Amniotic epithelial cell (primary cell): Measurements from ENCODE around the gene KCTD5.
"Not testable (repeated sequence)": the region's sequence is repeated elsewhere in the genome, so short reads cannot be mapped to it uniquely, and the experiment has no call there.

ENCODE experiments used
- DNase-seq: peaks from one replicate; pipeline ENCODE4 v3.0.0-alpha.2; 2010; ENCODE audit warnings: low read depth

The KCTD5 gene

DNA sequence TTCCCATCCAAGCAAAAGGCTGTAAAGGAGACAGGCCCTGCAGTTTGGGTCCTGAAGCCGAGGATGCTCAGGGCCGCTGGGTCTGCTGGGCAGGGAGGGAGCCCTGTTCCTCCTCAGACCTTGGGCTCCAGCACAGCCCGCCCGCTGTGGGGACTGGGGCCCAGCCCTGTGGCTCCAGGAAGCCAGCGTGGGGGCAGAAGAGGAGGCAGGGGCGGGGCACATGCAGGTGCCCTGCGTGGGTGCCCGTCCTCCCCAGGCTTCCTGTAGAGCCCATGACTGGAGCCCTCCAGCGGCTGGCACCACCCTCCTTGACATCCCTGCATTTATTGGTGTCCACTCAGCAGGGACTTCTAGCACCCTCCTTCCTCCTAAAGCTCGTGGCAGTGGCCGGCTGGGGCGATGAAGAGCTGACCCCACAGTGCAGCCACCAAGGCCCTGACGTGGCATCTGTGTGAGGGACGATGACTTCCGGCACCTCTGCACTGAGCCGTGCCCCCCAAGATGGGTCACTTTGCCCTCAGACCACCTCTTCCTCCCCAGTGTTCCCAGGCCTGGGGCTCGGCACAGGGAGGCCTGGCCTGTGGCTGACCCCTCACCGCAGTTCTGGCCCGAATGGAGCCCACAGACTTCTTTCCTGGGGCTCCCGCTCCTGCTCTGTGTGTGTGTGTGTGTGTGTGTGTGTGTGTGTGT lies 27.8 kb downstream of the KCTD5 start:
- DNase-seq, result no peak

DNA sequence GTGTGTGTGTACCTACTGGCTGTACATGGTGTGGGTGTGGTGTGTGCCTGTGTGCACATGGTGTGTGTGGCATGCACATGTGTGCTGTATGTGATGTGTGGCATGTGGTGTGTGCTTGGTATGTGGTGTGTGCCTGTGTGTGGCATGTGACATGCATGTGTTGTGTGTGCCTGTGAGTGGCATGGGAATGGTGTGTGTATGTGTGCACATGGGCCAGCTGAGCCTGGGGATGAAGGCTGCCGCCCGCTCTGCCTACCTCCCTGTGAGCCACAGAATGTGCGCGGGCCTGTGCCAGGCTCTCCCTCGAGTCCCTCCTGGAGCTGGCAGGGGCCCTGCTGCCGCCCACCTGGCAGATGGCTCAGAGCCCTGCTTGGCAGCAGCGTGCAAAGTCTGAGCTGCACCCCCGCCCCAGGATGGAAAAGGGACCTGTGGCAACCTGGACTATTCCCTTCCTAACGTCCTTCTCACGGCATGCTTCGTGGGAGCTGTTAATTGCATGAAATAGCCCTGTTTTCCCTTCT lies 28.4 kb downstream of the KCTD5 start:
- DNase-seq, result no peak

DNA sequence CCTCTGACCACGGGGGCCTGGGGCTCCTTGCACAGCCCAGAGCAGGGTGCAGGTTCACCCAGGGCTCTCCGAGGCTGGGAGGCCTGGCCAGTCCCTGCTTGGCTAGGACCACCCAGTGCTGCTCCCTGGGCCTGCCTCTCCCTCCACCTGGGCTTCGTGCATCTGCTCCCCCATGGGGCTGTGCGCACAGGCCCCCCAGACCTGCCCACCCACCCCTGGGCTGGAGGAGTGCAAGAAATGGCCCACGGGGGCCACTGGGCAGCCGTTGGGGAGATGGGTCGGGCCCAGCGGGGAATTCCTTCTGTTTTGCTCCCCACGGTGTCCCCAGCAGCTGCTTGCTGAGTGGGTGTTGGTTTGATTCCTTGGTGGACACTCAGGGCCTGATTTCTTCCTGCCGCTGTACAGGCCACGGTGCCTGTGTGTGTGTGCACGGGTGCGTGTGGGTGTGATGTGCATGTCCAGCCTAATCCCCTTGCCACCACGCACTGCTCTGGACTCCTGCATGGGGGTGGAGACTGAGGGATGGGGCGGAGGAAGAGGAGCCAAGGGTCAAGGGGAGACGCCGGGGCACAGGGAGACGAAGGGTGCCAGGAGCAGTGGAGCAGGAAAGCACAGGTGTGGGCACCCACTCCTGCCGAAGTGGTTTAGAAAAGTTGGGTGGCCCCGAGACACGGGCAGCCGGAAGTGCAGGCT lies 29.2 kb downstream of the KCTD5 start:
- no peak for DNase-seq

DNA sequence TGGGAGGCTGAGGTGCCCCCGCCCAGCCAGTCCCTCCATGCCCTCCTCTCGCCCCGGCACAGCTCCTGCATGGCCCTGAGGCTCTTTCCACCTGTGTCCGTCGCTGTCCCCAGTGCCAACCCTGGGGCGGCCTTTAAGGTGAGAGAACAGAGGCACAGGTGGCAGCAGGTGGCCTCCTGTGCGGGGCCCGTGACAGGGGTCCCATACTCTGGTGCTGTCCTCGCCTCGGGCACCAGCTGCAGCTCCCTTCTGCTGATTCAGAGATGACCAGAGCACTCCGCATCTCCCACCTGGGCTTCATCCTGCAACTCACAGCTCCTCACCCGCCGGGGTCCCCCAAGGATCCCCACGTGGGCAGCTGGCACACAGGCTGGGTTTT lies 29.7 kb downstream of the KCTD5 start:
- DNase-seq, result no peak

DNA sequence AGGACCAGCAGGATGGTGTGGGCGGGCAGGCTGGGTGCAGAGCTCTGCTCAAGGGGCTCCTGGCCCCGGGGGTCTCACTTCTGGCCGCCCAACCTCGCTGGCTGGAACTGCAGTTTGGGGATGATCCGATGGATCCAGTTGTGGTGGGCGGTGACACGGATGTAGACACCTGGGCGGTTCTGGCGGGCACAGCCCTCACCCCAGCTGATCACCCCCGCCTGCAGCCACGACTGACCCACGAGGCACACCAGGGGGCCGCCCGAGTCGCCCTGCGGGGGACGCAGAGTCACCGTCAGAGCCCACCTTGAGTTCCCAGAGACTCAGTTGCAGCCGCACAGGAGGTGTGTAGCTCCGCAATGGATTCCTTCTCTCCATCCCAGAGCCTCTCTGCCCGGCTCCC lies 30.2 kb downstream of the KCTD5 start:
- DNase-seq, result no peak

DNA sequence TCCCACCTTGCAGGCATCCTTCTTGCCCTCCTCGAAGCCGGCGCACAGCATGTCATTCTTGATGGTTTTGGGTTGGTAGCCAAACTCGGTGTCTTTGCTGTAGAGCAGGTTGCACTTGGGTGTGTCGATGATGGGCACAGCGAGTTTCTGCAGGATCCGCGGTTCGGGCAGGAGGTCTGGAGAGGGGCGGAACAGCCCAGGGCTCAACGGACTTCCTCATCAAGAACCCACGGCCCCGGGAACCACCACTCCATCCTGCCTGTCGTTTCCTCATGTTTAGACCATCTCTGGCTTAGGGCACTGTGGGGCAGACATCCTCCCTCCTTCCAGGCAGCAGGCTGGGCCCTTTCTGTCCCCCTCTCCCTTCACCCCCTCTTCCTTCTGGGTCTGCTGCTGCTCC lies 31.2 kb downstream of the KCTD5 start:
- no peak for DNase-seq

DNA sequence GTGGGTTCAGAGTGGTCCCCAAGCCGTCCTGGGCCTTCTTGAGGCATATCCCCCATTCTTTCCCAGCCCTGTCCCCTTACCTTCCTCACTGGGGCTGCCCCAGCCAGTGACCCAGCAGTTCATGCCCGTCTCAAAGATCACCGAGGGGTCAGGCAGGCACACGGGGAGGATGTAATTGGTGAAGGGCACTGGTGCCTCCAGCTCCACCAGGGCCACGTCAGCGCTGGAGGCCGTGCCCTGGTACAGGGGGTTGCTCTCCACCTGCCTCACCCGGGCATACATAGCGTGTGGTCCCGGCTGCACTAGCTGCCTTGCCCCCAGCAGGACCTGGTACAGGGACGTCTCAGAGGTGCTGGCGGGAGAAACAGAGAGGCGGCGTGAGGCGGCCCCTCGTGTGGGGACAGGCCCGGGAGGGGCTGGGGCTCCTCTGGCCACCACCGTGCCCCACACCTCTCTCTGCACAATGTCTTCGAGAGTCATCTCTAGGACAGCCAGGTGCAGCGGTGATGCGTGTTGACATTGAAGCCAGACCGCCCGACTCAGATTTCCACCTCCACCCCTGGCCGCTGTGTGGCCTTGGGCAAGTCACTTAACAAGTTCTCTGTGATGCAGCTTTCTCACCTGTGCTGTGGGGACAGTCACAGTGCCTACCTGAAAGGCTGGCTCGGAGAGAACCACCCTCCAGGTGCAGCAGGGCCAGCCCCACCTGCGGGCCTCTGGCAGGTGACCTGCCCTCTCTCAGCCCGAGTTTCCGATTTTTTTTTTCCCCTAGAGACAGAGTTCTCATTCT lies 31.9 kb downstream of the KCTD5 start:
- no peak for DNase-seq

DNA sequence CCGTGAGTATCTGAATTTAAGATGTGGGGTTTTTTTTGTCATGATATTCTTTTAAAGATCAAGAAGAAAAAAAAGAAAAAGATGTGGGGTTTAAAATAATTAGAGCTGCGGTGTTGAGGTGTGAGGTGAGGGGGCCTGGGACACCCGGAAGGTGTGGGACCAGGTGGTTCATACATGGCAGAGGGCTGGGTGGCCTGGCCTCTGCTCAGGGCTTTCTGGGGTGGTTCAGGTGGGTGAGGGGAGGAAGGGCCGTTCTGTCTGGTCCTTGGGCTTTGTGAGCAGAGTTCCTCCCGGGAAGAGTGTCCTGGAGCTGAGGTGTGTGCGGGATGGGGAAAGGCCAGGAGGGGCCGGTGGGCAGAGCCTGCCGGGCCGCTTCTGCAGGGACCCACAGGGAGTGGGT lies 32.7 kb downstream of the KCTD5 start:
- DNase-seq, result no peak

DNA sequence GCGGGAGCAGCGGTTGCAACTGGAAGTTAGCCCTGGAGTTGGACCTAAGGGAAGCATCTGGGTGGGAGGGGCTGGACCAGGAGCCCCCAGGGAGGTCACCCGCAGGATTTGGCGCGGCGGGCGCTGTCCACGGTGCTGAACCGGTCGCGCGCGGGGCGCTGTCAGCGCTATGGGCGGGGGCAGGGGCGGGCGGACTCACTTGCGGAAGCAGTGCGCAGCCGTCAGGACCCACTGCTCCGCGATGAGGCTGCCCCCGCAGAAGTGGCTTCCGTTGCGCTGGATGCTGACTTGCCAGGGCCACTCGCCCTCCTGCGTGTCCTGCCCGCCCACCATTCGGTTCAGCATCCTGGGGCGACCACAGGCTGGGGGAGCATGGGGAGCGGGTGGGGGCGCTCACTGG lies 33.2 kb downstream of the KCTD5 start:
- peak; percentile 35 for DNase-seq

DNA sequence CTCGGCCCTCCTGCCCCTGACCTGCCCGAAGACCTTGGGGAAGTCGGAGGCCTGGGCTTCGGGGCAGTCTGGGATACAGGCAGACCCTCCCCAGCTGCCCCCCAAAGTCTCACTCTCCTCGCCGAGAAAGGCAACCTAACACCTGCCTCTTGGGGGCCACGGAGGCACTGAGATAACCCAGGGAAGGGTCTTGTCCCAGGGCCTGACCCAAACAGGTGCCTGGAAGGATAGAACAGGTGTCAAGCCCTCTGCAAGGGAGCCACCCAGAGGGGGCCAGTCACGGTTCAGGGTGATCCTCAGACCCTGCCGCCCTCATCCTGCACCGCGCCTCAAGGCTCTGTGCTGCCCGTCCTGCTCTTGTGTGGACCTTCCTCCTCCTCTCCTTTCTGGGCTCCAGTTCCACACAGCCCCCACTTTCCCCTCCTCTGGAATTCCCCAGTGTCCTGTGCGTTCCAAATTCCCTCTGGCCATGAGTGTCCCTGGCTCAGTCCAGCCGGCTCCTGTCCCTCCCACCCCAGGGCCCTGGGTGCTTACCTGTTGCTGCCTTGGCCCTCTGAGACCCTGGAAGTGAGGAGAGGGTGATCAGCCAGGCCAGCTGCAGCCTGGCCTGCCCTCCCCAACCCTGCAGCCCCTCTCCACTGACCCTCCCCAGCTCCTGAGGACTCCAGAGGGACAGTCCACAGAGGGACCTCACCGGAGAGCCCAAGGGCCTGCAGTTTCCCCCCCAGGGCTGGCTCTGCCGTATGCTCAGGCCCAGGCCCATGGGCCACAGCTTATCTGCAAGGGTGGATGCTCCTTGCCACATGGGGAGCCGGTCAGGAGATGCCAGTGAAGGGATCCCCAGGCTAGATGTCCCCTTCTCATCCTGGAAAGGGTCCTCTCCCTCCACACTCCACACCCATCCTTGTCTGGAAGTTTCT lies 33.9 kb downstream of the KCTD5 start:
- no peak for DNase-seq

DNA sequence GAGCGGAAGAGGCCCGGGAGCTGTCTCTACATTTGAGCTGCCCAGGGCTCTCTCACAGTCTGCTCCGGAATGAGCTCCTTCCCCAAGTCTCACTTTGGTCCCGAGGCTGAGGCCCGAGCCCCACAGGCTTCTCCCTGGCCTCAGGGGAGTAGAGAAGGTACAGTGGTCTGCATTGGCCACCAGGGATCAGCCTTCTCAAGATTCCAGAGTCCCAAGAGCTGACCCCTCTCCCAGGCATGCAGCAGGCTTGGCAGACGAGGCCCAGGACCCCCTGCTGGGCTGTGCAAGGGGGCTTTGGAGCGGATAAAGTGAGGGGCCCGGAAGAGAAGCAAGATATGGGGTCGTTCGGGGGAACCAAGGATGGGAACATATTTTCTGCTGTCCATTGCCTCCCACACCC lies 34.6 kb downstream of the KCTD5 start:
- DNase-seq, result no peak

DNA sequence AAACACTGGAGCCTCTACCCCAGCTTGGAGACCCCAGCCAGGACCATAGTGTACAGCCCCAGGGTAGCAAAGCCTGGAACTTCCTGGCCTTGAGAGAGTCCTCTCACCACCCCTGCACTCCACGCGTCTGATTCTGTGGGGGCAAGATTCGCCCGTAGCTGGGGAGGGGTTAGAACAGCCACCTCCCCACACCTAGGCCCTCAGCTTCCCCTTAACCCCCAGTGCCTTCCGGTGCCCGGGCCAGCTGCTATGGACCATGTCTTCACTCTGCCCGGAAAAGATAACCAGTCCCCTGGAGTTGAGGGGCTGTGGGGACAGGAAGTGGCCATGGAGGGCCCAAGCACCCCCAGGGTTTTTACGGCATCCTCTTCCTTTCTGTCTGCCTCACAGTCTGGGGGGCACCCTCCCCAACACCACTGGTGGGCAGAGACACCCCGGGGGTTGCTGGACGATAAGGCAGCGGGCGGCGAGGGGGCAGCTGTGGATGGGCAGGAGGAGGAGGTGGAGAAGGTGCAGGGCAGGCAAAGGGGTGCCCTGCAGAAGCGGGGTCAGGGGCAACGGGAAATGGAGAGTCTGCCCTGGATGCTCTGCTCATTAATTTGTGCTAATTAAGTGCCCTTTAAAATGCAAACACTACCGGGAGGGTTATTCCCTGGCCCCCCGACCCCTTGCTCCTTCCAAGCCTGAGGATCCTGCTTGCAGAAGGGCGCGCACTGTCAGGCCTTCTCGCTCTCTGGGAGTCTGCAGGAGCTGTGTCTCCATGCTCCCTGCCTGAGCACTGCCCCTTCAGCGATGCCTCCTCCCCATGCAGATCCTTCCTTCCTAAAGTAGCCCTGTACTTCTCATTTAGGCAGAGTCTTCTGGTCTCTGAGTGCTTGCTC lies 35.3 kb downstream of the KCTD5 start:
- no peak for DNase-seq

DNA sequence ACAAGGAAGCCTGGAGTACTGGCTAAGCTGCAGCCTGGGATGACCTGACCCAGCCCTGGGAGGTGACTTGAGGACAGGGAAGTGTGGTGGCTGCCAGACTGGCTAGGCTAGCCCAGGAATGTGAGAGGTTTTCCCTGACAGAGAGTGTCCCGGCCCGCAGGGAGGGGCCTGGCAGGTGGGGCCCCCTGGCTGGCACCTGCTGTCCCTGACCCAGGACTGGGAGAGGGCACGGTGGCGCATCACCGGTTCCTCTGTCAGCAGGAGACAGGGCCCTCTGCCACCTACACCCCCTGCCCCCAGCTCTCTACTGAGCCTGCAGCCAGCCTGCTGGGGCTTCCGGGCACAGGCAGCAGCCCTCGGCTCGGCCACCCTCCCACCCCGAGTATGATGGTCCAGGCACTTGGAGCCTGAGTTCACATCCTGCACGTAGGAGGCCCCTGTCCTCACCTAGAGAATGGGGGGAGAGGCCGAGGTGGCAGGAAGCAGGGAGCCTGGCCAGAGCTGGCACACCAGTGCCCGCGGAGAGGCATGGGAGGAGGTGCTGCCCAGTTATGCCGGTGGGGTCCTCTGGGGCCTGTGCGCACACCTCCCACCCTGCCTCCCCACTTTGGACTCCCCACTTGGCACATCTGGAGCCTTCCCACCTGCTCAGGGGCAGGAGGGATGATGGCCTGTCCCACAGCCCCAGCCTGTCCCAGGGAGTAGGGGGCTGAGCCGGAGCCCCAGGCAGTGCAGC lies 37.2 kb downstream of the KCTD5 start:
- no peak for DNase-seq

DNA sequence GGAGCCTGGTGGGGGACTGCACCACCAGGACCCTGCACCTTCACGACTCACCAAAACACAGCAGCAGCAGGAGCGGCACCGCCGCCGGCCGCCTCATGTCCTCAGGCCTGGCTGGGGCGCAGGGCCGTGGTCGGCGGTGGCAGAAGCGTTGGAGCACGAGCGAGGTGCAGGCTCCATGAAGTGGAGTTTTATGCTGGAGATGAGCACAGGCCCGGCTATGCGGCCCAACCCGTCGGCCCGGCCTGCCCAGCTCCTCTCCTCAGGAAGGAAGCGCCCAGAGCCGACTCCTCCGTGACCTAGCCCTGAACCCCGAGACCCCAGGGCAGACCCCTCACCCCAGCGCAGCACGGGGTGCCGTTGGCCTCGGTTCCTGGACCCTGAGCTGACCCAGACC lies 37.7 kb downstream of the KCTD5 start, which contains the start of gene PRSS27:
PRSS27 (minus strand) TSS at position 161 of the 394 bp plus-strand sequence; CDS start at position 97, 64 bp downstream.
- no peak for DNase-seq

DNA sequence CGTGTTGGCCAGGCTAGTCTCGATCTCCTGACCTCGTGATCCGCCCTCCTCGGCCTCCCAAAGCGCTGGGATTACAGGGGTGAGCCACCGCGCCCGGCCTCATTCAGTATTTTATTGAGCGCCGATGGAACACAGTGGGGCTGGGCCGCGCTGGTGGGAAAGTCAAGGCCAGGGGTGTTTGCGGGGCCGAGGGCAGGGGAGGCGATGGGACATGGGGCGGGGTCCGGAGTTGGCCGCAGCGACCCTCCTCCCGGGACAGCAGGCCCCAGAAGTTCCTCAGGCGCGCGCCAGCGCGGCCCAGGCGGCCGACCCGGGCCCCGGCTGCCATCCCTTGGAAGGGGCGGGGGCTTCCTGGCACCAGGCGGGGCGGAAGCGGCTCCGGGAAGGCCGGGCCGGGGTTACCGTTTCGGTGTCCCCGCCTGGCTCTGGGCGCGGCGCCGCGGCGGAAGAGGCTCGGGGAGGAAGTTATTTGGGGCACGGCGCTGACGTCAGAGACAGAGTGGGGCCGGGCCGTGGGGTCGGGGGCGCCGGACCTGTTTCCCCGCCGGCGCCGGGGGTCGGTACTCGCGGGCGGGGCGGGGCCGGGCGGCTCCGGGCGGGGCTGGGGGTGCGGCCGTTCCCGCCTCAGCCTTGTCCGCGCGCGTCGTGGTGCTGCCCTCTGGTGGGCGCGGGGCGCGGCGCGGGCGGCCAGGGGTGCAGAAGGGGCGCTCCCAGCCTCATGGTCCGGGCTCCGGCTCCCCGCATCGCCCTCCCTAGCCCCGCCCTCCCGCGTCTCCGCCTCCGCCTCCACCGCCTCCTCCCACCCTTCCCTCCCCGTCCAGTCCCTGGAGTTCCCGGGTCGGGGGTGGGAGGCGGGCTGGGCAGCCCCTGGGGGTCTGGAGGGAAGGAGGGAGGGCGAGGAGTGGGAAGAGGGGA lies 38.7 kb downstream of the KCTD5 start:
- DNase-seq, result peak; percentile 70

DNA sequence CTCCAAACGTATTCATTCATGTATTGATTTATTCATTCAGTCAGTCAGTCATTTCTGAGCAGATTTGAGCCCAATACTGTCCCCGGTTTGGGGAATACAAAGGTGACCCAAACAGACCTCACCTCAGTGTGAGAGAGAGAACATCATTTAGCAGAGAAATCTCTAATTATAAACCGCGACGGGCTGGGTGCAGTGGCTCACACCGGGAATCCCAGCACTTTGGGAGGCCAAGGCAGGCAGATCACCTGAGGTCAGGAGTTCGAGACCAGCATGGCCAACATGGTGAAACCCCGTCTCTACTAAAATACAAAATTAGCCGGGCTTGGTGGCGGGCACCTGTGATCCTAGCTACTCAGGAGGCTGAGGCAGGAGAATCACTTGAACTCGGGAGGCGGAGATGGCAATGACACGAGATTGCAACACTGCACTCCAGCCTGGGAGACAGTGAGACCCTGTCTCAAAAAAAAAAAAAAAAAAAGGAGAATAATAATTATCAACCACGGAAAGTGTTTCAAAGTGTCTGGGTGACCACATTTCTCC lies 39.4 kb downstream of the KCTD5 start:
- not testable (repeated sequence) for DNase-seq

DNA sequence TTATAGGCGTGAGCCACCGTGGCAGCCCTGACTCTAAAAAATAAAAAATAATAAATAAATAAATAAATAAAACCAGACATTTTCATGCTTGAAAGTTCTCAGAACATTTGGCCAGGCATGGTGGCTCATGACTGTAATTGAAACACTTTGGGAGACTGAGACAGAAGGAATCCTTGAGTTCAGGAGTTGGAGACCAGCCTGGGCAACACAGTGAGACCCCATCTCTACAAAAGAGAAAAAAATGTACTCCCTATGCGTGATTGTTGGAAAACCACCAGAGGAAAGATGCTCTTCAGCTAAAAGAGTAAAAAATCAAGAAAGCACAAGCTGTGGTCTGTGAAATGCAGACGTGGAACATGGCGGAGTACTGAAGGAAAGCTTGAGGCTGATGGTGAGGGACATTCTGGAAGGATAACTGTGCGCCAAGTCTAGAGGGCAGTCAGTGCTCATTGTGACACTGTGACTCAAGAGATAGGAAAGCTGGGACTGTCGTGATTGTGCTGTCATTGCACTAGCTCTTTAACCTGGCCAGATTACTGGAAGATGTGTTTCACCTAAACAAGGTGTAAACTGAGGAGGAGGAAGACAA lies 41.9 kb downstream of the KCTD5 start:
- DNase-seq, result no peak

DNA sequence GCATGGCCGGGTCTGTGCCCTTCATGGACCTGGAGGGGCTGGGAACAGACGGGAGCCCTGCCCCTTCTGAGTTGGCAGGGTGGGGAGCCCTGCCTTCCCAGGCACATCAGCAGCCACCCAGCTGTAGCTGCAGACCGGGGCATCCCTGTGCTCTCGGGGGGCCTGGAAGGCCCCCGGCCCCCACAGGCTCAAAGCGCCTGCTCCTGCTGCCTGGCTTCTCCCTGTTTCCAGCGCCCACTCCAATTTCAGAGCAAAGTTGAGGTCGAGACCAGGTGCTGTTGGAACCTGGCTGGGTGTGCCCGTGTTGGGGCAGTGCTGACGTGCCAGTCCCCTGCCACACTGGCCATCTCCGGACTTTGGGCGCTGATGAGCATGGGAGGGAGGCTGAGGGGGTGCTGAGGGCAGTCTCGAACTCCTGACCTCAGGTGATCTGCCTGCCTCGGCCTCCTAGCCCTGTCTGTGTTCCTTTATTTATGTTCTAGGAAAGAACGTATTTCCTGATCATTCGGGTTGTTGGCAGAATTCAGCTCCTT lies 42.6 kb downstream of the KCTD5 start:
- DNase-seq, result no peak
